ENCODE data around the gene TSPAN15. TPM values are rescaled to one million over a fixed set of nuclear protein-coding genes. Genes with fewer than 3 reads are reported as not detected.

TSPAN15 gene
- total and polyA plus RNA-seq, 8 donors, result 34.4 to 67.9 (median 41.5) TPM

DNA sequence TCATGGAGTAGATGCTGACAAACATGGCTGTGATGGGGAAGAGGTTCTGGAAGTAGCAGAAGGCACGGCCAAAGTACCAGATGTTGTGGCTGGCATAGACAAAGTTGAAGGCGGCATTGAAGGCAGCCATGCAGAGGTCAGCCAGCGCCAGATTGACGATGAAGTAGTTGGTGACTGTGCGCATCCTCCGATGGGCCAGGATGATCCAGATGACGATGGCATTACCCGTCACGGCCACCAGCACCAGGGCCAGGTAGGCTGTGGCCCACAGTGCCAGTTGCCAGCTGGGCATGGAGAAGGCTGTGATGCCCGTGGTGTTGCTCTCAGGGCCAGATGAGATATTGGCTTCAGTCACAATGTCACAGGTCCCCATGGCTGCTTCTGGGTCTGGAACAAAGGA lies 35.3 kb upstream of the TSPAN15 start:
- no peak for ATAC-seq
- Histone ChIP-seq H3K36me3 (no peaks in the 10 kb centered on the region), H3K27me3 (no peaks in the 10 kb centered on the region), H3K4me1 (peaks cover 0 to 5% of the 10 kb centered on the region in 2 donors), H3K4me3 (no peak overlapping the region), H3K27ac (no peak overlapping the region), H3K9me3 (no peaks in the 10 kb centered on the region)
- TF ChIP-seq CTCF (IDR thresholded peaks at IDR 0.05), result no peak
- intact Hi-C loops (cut with DNase I), result loop anchor here (10.0 kb wide), 2 partner anchors 89 to 219 kb away; partner anchors contain the start of gene FAM241B (in 1 of the 2)
- DNase-seq, result peak in 1 of 4 donors; percentile 26

- Histone ChIP-seq H3K4me1 (peaks cover 0 to 10% of the 10 kb centered on the region in 2 donors), H3K27ac (no peak within 1 kb of the TSS), H3K36me3 (no peaks in the 10 kb centered on the region), H3K9me3 (no peaks in the 10 kb centered on the region), H3K27me3 (no peaks in the 10 kb centered on the region), H3K4me3 (no peak within 1 kb of the TSS)
- no peak for DNase-seq
- intact Hi-C loops (cut with DNase I), result loop anchor here (10.0 kb wide), 2 partner anchors 88 to 218 kb away; partner anchors contain the start of gene FAM241B (in 1 of the 2)
- ATAC-seq, result no peak
- no peak for TF ChIP-seq CTCF (IDR thresholded peaks at IDR 0.05)
Observed at GRCh38 chr10:69416695-69417094, 34.6 kb upstream of the TSPAN15 start, which contains the start of gene TACR2. Gene TACR2 (minus strand): TSS chr10:69416918. CDS start chr10:69416323, 595 bp downstream.

- DNase-seq, result no peak
- Histone ChIP-seq H3K4me1 (peaks cover 0 to 17% of the 10 kb centered on the region in 2 donors), H3K4me3 (no peak overlapping the region), H3K9me3 (no peaks in the 10 kb centered on the region), H3K36me3 (no peaks in the 10 kb centered on the region), H3K27me3 (no peaks in the 10 kb centered on the region), H3K27ac (no peak overlapping the region)
- ATAC-seq, result no peak
- no peak for TF ChIP-seq CTCF (IDR thresholded peaks at IDR 0.05)
- intact Hi-C loops (cut with DNase I), result loop anchor here (10.0 kb wide), 2 partner anchors 87 to 217 kb away; partner anchors contain the start of gene FAM241B (in 1 of the 2)
Observed at GRCh38 chr10:69417542-69417941, 33.7 kb upstream of the TSPAN15 start.

DNA sequence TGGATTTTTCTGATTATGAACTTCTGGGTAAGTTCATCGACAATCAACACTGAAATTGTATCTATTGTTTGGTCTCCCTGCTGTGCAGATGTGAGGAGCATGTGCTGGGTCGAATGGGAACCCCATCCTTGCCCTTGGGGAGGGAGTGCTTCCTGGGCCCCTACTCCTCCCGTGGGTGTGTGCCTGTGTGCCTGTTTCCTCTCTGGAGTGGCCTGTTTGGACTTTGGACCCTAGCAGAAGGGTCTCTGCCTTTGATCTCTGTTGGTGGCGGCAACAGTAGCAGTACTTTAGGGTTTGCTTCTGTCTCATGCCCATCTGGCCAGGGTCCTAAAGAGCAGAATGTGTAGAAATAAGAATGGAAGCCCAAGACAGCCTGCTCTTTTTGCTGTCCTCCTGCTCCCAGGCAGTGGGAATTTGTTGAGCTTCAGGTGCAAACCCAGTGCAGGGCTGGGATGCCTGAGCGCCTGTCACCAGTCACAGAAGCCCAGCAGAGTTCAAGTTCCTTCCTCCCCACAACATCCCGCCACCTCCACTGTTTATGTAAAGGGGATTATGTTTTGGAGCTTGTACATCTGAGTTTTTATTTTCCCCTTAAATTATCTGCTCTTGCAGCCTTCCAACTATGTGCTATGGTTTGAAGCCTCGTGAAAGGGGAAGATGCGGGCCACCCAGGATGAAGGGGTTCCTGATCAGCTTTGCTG lies 33.1 kb upstream of the TSPAN15 start:
- ATAC-seq, result no peak
- no peak overlapping the region for H3K27ac ChIP-seq

More for the DNA sequence above, 33.1 kb upstream of the TSPAN15 start:
- H3K27me3 ChIP-seq, result no peaks in the 10 kb centered on the region
- TF ChIP-seq CTCF (IDR thresholded peaks at IDR 0.05), result no peak
- no peaks in the 10 kb centered on the region for H3K36me3 ChIP-seq
- H3K4me3 ChIP-seq, result no peak overlapping the region
- peaks cover 0 to 15% of the 10 kb centered on the region in 2 donors for H3K4me1 ChIP-seq
- intact Hi-C loops (cut with DNase I), result loop anchor here (10.0 kb wide), 2 partner anchors 87 to 217 kb away; partner anchors contain the start of gene FAM241B (in 1 of the 2)
- H3K9me3 ChIP-seq, result no peaks in the 10 kb centered on the region
- DNase-seq, result peak in 1 of 4 donors; percentile 19

Measured in left lung (tissue), 10 donors.